ENCODE measurements around the gene TIMM23.

The TIMM23 gene

DNA sequence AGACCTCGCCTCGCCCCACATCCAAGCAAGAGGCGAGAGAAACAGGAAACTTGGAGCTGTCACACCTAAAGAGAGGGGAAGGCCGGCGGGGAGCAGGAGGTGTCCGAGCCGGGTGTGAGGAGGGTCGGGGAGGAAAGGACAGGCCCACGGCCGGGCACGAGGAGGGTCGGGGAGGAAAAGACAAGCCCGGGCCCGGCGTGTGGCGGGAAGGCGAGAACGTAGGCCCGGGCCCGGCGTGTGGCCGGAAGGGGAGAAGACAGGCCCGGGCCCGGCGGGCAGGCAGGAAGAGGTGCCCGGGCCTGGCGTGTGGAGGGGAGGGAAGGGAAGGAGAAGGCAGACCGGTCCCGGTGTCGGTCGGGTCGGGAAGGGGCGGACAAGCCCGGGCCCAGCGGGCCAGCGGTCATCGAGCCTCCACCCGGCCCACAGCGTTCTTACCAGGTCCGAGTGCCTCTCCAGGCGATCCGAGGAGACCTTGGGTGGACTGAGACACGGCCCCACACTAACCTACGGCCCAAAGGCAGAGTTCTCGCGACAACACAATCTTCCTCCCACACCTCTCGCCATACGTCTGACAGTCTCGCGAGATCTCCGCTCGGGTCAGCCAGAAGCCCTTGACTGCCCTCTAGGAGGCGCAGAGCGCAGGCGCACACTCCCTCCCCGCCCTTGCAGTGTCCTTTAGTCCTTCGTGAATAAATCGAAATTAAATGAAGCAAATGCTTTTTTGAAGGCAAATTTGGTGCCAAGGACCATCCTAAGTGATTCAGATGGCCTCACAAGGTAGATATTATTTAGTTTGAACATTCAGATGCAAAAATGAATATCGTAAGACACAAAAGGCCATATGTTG lies 58.0 kb downstream of the TIMM23 start, which contains the start of gene NCOA4:
Gene NCOA4 (minus strand): TSS at position 533 of the 847 bp plus-strand sequence. CDS start 13,943 bp downstream, outside the sequence.
- Histone ChIP-seq H3K23ac (ENCODE audit: low read length) (no peak within 1 kb of the TSS), H2AFZ (ENCODE audit: insufficient read depth, low read length, poor library complexity) (peak within 1 kb of the TSS; percentile 46), H3K9me3 (ENCODE audit: insufficient read depth, low read depth, low read length) (no peaks in the 10 kb centered on the region), H4K91ac (ENCODE audit: low read depth, low read length) (peak within 1 kb of the TSS; percentile 88), H3K27ac (ENCODE audit: low read depth, low read length) (peak within 1 kb of the TSS; percentile 90), H2BK12ac (ENCODE audit: low read length) (peak within 1 kb of the TSS; percentile 79), H3K79me1 (ENCODE audit: low read length) (peaks cover 10% of the 10 kb centered on the region), H3K4ac (ENCODE audit: low read depth, low read length) (peak within 1 kb of the TSS; percentile 64), H3K9ac (ENCODE audit: low read length) (peak within 1 kb of the TSS; percentile 99), H2AK5ac (ENCODE audit: low read length) (peak within 1 kb of the TSS; percentile 82), H3K18ac (ENCODE audit: low read length) (peak within 1 kb of the TSS; percentile 99), H2BK120ac (ENCODE audit: insufficient read depth, low read length, poor library complexity) (peak within 1 kb of the TSS; percentile 95), H3K4me3 (ENCODE audit: low read depth, low read length) (peak within 1 kb of the TSS; percentile 98), H4K8ac (ENCODE audit: low read depth, low read length) (peak within 1 kb of the TSS; percentile 98), H3K27me3 (ENCODE audit: insufficient read depth, low read length) (no peaks in the 10 kb centered on the region), H3K79me2 (ENCODE audit: control insufficient read depth, insufficient read depth, low read length, poor library complexity) (peaks cover 7% of the 10 kb centered on the region), H3K14ac (ENCODE audit: low read length) (peak within 1 kb of the TSS; percentile 98), H3K4me1 (ENCODE audit: control insufficient read depth in 1 of 2, insufficient read depth in 2 of 2, low read length in 2 of 2) (peaks cover 5 to 7% of the 10 kb centered on the region in 2 experiments), H3K4me2 (ENCODE audit: low read length) (peak within 1 kb of the TSS; percentile 95), H2BK5ac (ENCODE audit: low read depth, low read length, poor library complexity) (peak within 1 kb of the TSS; percentile 94), H3K36me3 (ENCODE audit: control insufficient read depth in 1 of 2, insufficient read depth in 2 of 2, low read length in 2 of 2) (no peaks in the 10 kb centered on the region), H4K12ac (ENCODE audit: low read depth, low read length) (peak within 1 kb of the TSS; percentile 98)
- peak; percentile 98 to 99 for DNase-seq
- no CpG with 5 or more reads among the region's 59 CpGs for WGBS (ENCODE audit: extremely low coverage, insufficient coverage, insufficient read length)

DNA sequence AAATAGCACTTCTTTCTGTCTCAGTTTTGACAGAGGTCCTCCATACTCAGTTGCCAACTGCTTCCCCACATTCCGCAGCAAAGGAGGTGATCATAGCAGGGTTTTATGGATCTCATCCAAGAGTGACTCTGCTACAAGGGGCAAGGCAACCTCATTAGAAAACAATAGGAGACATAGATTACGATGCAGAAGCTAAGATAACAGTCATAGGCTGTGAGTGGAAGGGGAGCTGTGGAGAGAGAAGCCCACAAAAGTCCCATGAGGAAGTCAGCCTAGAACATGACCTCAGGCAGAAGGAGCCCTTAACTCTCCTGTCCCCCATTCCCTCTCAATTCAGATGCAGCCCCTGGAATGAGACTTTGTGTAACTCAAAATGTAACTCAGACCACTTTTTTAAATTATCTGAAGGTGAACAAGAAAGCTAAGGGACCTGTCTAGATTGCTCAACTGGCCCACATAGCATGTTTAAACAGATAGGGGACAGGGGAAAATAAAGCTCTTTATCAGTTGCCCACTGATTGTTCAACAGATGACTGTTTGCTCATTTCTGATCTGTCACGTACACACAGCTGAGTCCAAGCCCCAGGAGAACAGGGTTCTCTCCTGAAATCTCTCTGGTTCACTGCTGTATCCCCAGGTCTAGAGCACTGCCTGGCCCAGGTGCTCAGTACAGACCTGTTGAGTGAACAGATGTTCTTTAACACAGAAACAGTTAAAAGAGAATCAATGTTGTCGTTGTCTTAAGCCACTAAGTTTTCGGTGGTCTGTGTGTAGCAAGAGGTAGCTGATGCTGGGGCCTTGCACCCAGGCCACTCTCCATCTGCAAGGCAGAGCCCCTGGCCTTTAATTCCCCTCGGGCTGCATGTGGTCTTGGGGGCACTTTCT lies 59.6 kb downstream of the TIMM23 start:
- Histone ChIP-seq H3K27ac (ENCODE audit: low read depth, low read length) (no peak overlapping the region), H3K4me2 (ENCODE audit: low read length) (no peak overlapping the region), H2BK5ac (ENCODE audit: low read depth, low read length, poor library complexity) (no peak overlapping the region), H2BK12ac (ENCODE audit: low read length) (peak overlapping the region; percentile 69), H3K18ac (ENCODE audit: low read length) (no peak overlapping the region), H3K14ac (ENCODE audit: low read length) (no peak overlapping the region), H3K23ac (ENCODE audit: low read length) (no peak overlapping the region), H3K79me2 (ENCODE audit: control insufficient read depth, insufficient read depth, low read length, poor library complexity) (peaks cover 7% of the 10 kb centered on the region), H2BK120ac (ENCODE audit: insufficient read depth, low read length, poor library complexity) (peak overlapping the region; percentile 44), H3K9ac (ENCODE audit: low read length) (no peak overlapping the region), H2AK5ac (ENCODE audit: low read length) (no peak overlapping the region), H4K8ac (ENCODE audit: low read depth, low read length) (peak overlapping the region; percentile 46), H3K27me3 (ENCODE audit: insufficient read depth, low read length) (no peaks in the 10 kb centered on the region), H4K91ac (ENCODE audit: low read depth, low read length) (peak overlapping the region; percentile 19), H3K4ac (ENCODE audit: low read depth, low read length) (no peak overlapping the region), H3K36me3 (ENCODE audit: control insufficient read depth in 1 of 2, insufficient read depth in 2 of 2, low read length in 2 of 2) (no peaks in the 10 kb centered on the region), H3K4me1 (ENCODE audit: control insufficient read depth in 1 of 2, insufficient read depth in 2 of 2, low read length in 2 of 2) (peaks cover 5 to 7% of the 10 kb centered on the region in 2 experiments), H3K4me3 (ENCODE audit: low read depth, low read length) (no peak overlapping the region), H2AFZ (ENCODE audit: insufficient read depth, low read length, poor library complexity) (peak overlapping the region; percentile 23), H4K12ac (ENCODE audit: low read depth, low read length) (no peak overlapping the region), H3K79me1 (ENCODE audit: low read length) (peaks cover 12% of the 10 kb centered on the region), H3K9me3 (ENCODE audit: insufficient read depth, low read depth, low read length) (no peaks in the 10 kb centered on the region)
- DNase-seq: peak; percentile 52 to 74
- no CpG with 5 or more reads among the region's 6 CpGs for WGBS (ENCODE audit: extremely low coverage, insufficient coverage, insufficient read length)

DNA sequence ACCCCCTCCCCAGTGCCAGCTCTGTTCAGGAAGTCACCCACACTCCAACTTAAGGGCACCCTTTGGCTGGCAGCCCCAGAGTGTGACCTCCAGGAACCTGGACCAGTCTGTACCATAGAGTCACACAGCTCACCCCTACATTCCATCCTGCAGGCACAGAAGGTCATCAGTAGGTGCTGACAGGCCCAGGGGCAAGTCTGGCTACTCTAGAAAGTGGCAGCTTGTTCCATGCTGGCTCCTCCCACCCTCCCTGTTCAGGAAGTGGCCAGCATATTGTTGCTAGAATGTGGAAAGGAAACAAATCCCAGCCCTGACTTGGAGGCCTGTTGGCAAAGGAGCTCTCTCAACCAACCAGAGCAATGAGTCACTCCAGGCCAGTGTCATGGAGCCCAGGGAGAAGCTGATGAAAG lies 61.3 kb downstream of the TIMM23 start:
- Histone ChIP-seq H3K27ac (ENCODE audit: low read depth, low read length) (peak overlapping the region; percentile 54), H3K79me1 (ENCODE audit: low read length) (peaks cover 12% of the 10 kb centered on the region), H4K12ac (ENCODE audit: low read depth, low read length) (no peak overlapping the region), H3K36me3 (ENCODE audit: control insufficient read depth in 1 of 2, insufficient read depth in 2 of 2, low read length in 2 of 2) (no peaks in the 10 kb centered on the region), H3K18ac (ENCODE audit: low read length) (peak overlapping the region; percentile 7), H3K4me3 (ENCODE audit: low read depth, low read length) (no peak overlapping the region), H2AK5ac (ENCODE audit: low read length) (peak overlapping the region; percentile 59), H2AFZ (ENCODE audit: insufficient read depth, low read length, poor library complexity) (no peak overlapping the region), H2BK5ac (ENCODE audit: low read depth, low read length, poor library complexity) (no peak overlapping the region), H2BK12ac (ENCODE audit: low read length) (peak overlapping the region; percentile 47), H3K4me2 (ENCODE audit: low read length) (no peak overlapping the region), H4K8ac (ENCODE audit: low read depth, low read length) (peak overlapping the region; percentile 77), H3K4ac (ENCODE audit: low read depth, low read length) (no peak overlapping the region), H3K9ac (ENCODE audit: low read length) (no peak overlapping the region), H3K14ac (ENCODE audit: low read length) (no peak overlapping the region), H3K27me3 (ENCODE audit: insufficient read depth, low read length) (no peaks in the 10 kb centered on the region), H3K79me2 (ENCODE audit: control insufficient read depth, insufficient read depth, low read length, poor library complexity) (peaks cover 6% of the 10 kb centered on the region), H2BK120ac (ENCODE audit: insufficient read depth, low read length, poor library complexity) (peak overlapping the region; percentile 26), H3K9me3 (ENCODE audit: insufficient read depth, low read depth, low read length) (no peaks in the 10 kb centered on the region), H4K91ac (ENCODE audit: low read depth, low read length) (peak overlapping the region; percentile 25), H3K23ac (ENCODE audit: low read length) (no peak overlapping the region), H3K4me1 (ENCODE audit: control insufficient read depth in 1 of 2, insufficient read depth in 2 of 2, low read length in 2 of 2) (peaks cover 5 to 7% of the 10 kb centered on the region in 2 experiments)
- peak; percentile 68 to 82 for DNase-seq

Measured in trophoblast cell (in vitro differentiated cells and primary cell).